Lower leg skin (tissue), 4 donors: ENCODE measurements around the gene DGCR2. TPM values are rescaled to one million over a fixed set of nuclear protein-coding genes. Genes with fewer than 3 reads are reported as not detected.

Experiments
- DNase-seq, 2 donors: peaks; one replicate each; pipeline ENCODE4 v3.0.0-alpha.2; 2019; ENCODE audit warnings: low spot score in 2 of 2
- H3K4me3 ChIP-seq: fragments of 200-600 bp; sonication (generic); 2 replicates; pipeline ENCODE4 v1.5.1; 2017; ENCODE audit warnings: mild to moderate bottlenecking, low read depth; ENCODE audit not compliant: poor library complexity, severe bottlenecking
- POLR2A ChIP-seq, 2 donors: fragments of 450-650 bp; IDR thresholded peaks; one replicate each; pipeline ENCODE4 v1.6.1; 2016 to 2017; ENCODE audit warnings: antibody characterized with exemption in 2 of 2, mild to moderate bottlenecking in 1 of 2, moderate library complexity in 1 of 2
- WGBS, 2 donors: methylation state at CpG; one replicate each; pipeline ENCODE4 v1.1.5; 2018; 5-methylcytosine and 5-hydroxymethylcytosine counted together
- intact Hi-C: fragments of 100-400 bp; cut with DNase I; formaldehyde crosslinking; loops from one replicate; pipeline ENCODE4 v1.15.0; 2023; ENCODE audit warnings: low total_unique reads
- total RNA-seq, 4 donors: library from RNA; depleted of rRNA; stranded (reverse); fragments of >200 nt; gene quantifications; one replicate each; pipeline ENCODE4 v1.1.0, GENCODE V29; 2016
- TF ChIP-seq, protein P1 (sequence below), 3 donors: fragments of 450-650 bp; IDR thresholded peaks; one replicate each; pipeline ENCODE4 v1.5.1; 2016; ENCODE audit warnings: antibody characterized with exemption in 3 of 3, mild to moderate bottlenecking in 3 of 3, moderate library complexity in 2 of 3

Gene DGCR2
- total RNA-seq, 4 donors from 2014 or later: 88.7 to 142 (median 141) TPM

GRCh38 chr22:19106886-19107729 lies 15.1 kb downstream of the DGCR2 start:
- no peak for DNase-seq
- TF ChIP-seq, protein P1, sequence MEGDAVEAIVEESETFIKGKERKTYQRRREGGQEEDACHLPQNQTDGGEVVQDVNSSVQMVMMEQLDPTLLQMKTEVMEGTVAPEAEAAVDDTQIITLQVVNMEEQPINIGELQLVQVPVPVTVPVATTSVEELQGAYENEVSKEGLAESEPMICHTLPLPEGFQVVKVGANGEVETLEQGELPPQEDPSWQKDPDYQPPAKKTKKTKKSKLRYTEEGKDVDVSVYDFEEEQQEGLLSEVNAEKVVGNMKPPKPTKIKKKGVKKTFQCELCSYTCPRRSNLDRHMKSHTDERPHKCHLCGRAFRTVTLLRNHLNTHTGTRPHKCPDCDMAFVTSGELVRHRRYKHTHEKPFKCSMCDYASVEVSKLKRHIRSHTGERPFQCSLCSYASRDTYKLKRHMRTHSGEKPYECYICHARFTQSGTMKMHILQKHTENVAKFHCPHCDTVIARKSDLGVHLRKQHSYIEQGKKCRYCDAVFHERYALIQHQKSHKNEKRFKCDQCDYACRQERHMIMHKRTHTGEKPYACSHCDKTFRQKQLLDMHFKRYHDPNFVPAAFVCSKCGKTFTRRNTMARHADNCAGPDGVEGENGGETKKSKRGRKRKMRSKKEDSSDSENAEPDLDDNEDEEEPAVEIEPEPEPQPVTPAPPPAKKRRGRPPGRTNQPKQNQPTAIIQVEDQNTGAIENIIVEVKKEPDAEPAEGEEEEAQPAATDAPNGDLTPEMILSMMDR (IDR thresholded peaks at IDR 0.05): no peak
- TF ChIP-seq POLR2A (IDR thresholded peaks at IDR 0.05): no peak
- no peak overlapping the region for H3K4me3 ChIP-seq
- WGBS, 2 donors: 69% methylated on average over 3 of the region's 3 CpGs
- intact Hi-C loops: no loop called here

DNA sequence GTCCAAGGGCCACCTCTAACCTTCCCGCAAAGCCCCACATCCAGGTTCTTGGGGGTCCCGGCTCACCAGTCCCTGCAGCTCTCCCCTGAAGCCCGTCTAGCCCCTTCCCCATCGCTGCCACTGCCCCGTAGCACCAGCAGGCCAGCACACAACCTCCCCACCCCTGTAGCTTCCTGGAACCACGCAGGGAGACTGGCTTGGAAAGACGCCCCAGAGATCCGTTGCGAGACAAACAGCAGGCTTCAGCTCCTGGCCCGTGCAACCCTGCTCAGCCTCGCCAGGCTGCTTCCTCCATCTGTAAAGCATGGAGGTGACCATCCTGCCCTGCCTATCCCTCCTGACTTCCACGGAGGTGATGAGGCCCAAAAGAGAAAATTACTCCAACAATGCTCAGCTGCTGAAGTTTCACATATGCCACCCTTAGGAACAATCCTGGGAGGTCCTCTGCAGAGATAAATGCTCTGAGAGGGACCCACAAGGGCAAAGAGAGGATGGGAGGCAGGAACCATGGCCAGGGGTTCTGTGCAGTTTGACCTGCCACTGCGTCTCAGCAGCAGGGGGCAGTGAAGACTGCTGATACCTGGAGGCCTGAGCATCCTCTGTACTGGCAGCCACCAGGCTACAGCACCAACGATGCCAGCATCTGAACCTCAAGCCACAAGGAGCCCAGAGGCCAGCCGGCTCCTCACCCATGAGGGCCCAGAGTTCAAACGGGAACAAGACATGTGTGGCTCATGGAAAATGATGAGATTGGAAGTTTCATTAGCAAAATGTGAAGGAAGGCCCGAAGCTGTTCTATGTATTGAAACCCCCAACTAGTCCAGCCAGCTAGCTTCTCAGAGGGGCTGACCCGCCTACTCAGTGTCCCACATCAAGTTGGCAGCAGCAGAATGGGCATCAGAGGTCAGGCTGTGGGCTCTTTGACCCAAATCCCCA lies 16.1 kb downstream of the DGCR2 start:
- no peak overlapping the region for H3K4me3 ChIP-seq
- WGBS, 2 donors: 55 to 58% methylated on average over 18 of the region's 18 CpGs
- peak in 1 of 2 donors; percentile 50 for DNase-seq
- no peak for TF ChIP-seq POLR2A (IDR thresholded peaks at IDR 0.05)
- TF ChIP-seq, protein P1 (IDR thresholded peaks at IDR 0.05): no peak
- intact Hi-C loops: no loop called here

GRCh38 chr22:19105456-19105855 lies 16.8 kb downstream of the DGCR2 start:
- no peak for DNase-seq
- WGBS, 2 donors: 89 to 97% methylated on average over 8 of the region's 8 CpGs
- intact Hi-C loops: no loop called here
- no peak for TF ChIP-seq POLR2A (IDR thresholded peaks at IDR 0.05)
- TF ChIP-seq, protein P1 (IDR thresholded peaks at IDR 0.05): no peak
- no peak overlapping the region for H3K4me3 ChIP-seq

DNA sequence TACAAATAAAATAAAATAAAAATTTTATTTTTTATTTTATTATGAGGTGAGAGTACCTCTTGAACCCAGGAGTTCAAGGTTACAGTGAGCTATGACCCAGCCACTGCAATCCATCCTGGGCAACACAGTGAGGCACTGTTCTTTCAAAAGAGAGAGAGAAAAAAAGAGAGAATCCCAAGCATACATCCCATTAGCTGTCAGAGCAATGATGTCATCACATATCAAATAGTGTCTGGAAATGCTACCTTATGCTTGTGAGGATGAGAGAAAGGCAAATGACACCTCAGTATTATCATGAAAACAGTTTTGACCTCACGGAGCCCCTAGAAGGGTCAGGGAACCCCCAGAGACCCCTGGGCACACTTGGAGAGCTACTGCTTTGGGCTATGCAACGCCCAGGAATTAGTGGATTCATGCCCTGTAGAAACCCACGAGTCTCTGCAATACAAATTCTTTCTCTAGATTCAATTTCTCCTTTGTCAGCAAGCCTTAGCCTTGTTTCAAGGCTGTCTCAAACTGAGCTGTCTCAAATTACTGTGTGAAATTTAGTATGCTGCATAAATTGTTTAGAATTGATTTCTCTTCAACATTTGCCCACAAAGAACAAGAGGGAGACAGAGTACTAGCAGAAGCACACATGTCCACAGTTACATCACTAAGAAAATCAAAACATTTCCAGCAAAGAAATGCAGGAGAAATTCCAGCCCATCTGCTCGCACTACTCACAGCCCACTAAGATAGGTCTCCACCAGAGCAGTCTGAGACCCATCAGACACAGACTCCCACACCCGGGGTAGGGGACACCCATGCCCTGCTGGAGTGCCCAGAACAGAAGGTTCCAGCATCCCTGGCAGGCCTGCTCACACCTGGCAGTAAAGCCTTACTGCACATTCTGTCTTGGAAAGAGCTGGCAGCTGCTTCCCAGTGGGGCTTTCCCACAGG lies 18.1 kb downstream of the DGCR2 start:
- no peak for DNase-seq
- 50 to 56% methylated on average over 5 of the region's 5 CpGs for whole genome bisulfite sequencing, 2 donors
- intact Hi-C loops: no loop called here
- H3K4me3 ChIP-seq: no peak overlapping the region
- TF ChIP-seq, protein P1 (IDR thresholded peaks at IDR 0.05): no peak
- no peak for TF ChIP-seq POLR2A (IDR thresholded peaks at IDR 0.05)

GRCh38 chr22:19098157-19098556 lies 24.1 kb downstream of the DGCR2 start:
- no peak overlapping the region for H3K4me3 ChIP-seq
- 66 to 68% methylated on average over 4 of the region's 4 CpGs for WGBS, 2 donors
- TF ChIP-seq, protein P1 (IDR thresholded peaks at IDR 0.05): no peak
- no peak for TF ChIP-seq POLR2A (IDR thresholded peaks at IDR 0.05)
- DNase-seq: peak in 1 of 2 donors; percentile 28
- intact Hi-C loops: no loop called here
